ENCODE results near the gene PKP4.
"Not testable (repeated sequence)": the region's sequence is repeated elsewhere in the genome, so short reads cannot be mapped to it uniquely, and the experiment has no call there.

PKP4 gene

DNA sequence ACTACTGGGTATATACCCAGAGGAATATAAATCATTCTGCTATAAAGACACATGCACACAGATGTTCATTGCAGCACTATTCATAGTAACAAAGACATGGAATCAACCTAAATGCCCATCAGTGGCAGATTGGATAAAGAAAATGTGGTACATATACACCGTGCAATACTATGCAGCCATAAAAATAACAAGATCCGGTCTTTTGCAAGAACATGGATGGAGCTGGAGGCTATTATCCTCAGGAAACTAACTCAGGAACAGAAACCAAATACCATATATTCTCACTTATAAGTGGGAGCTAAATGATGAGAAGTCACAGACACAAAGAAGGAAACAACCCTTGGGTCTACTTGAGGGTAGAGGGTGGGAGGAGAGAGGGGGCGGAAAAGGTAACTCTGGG lies 16.5 kb downstream of the PKP4 start:
- not testable (repeated sequence) for DNase-seq (ENCODE audit: low read depth)

GRCh38 chr2:158473719-158474392 lies 17.1 kb downstream of the PKP4 start:
- no peak for DNase-seq (ENCODE audit: low read depth)

- not testable (repeated sequence) for DNase-seq (ENCODE audit: low read depth)
Observed at GRCh38 chr2:158474526-158475011, 17.8 kb downstream of the PKP4 start.

- no peak for DNase-seq (ENCODE audit: low read depth)
Observed at GRCh38 chr2:158477202-158477601, 20.4 kb downstream of the PKP4 start.

- no peak for DNase-seq (ENCODE audit: low read depth)
Observed at GRCh38 chr2:158478237-158478636, 21.5 kb downstream of the PKP4 start.

GRCh38 chr2:158478816-158479215 lies 22.1 kb downstream of the PKP4 start:
- no peak for DNase-seq (ENCODE audit: low read depth)

DNA sequence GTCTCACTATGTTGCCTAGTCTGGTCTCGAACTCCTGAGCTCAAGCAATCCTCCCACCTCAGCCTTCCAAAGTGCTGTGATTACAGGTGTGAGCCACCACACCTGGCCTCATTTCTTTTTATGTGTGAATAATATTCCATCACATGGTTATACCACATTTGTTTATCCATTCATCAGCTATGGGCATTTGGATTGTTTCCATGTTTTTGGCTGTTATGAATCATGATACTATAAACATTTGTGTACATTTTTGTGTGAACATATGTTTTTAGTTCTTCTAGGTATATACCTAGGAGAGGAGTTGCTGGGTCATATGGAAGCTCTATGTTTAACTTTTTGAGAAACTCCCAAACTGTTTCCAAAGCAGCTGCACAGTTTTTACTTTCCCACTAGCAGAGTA lies 24.4 kb downstream of the PKP4 start:
- DNase-seq (ENCODE audit: low read depth): no peak

DNA sequence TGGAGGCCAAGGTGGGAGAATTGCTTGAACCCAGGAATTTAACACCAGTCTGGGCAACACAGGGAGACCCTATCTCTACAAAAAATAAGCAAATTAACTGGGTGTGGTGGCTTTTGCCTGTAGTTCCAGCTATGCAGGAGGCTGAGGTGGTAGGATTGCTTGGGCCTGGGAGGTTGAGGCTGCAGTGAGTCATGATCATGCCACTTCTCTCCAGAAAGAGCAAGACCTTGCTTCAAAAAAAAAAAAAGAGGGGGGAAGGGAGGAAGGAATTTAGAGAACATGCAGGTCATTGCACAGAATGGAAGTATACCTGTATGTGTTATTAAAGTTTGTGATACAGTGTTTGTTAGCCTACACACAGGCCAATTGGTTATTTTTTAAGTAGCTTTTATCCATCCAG lies 25.8 kb downstream of the PKP4 start:
- no peak for DNase-seq (ENCODE audit: low read depth)

DNA sequence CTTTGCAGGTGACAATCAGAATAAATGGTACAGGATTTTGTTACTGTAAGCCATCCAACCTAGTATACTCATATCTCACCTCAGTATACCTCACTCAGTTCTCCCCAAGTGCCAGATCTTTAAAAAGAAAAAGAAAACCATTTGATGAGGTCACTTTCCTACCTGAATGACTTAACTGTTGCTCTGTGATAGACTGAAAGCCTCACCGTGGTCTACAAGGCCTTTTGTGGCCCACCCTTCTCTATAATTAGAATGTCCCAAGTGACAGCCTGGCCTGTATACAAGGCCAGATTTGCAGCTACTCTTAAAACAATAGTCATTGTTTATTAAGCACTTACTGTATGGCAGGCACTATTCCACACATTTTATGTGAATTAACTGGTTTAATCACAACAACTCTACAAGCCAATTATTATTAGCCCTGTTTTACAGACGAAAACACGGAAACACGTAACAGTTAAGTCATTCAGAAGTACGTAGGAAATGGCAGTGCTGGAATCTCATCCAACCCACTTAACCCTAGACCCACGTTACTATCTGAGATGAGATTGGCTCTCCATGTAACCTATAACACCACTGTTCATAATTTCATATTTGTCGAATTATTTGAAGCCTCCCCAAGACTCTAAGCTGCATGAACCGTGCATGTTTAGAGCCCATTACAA lies 28.3 kb downstream of the PKP4 start:
- DNase-seq (ENCODE audit: low read depth): no peak

GRCh38 chr2:158486150-158486969 lies 29.6 kb downstream of the PKP4 start:
- no peak for DNase-seq (ENCODE audit: low read depth)

DNA sequence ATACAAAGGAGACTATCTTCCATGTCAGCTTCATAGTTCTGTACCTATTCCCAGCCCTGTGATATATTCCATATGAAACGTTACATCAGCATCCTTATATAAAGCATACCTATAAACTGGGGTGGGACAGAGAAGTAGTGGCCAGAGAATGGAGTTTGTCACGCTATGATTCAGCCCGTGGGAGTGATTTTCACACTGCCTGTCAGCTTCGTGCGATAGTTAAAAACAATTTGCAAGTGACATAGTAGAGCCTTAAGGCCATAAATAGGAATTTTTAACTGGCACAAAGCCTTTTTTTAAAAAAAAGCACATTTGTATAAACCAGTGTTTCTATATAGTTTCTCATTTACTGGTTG lies 30.2 kb downstream of the PKP4 start:
- no peak for DNase-seq (ENCODE audit: low read depth)

- DNase-seq (ENCODE audit: low read depth): no peak
Observed at GRCh38 chr2:158487419-158487818, 30.7 kb downstream of the PKP4 start.

DNA sequence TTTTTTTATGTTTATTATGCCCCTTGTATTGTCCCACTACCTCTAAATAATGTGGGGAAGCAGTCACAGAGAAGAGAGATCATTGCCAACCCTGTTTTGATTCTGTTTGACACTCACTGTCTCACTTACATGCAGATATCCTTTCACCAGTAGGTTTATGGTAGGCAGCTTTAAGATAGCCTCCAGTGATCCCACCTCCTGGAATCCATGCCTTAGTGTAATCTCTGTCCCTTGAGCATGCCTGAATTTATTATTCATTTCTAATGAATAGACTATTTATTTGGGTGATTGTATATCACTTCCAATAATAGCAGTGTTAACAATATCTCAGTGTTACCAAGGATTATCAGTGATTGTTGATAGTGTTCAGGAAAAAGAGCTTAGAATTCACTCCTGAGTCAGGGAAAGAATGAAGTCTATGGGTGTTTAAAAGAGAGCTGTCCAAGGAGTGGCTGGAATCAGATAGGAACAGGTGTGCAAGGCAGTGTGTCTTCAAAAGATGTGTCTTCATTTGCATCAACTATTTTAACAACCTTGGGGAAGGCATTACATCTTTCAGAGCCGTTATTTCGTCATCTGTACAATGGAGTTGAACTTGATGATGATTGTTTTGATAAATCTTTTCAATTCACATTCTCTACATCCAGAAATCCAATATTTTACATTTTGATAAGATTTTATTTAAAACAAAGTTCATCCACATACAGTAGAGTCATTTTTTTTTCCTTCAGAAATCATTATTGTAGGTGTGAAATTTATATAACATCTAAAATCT lies 31.9 kb downstream of the PKP4 start:
- no peak for DNase-seq (ENCODE audit: low read depth)

GRCh38 chr2:158489366-158490112 lies 32.8 kb downstream of the PKP4 start:
- no peak for DNase-seq (ENCODE audit: low read depth)

- no peak for DNase-seq (ENCODE audit: low read depth)
Observed at GRCh38 chr2:158491072-158491471, 34.3 kb downstream of the PKP4 start.

GRCh38 chr2:158493458-158493857 lies 36.7 kb downstream of the PKP4 start:
- DNase-seq (ENCODE audit: low read depth): no peak

DNA sequence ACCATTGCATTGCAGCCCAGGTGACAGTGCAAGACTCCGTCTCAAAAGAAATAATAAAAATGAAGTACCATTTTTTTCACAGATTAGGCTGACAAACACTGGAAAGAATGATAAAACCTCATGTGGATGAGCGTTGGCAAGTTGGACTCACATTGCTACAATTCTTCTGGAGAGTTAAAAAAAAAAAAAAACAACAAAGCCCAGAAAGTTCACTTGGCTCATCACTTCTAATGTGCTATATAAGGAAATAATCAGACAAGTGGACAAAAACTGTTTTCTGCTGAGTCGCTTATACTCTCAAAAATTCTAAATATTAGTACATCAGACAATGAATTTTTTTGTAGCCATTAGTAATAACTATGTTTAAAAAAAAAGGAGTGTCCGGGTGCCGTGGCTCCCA lies 38.4 kb downstream of the PKP4 start:
- no peak for DNase-seq (ENCODE audit: low read depth)

DNA sequence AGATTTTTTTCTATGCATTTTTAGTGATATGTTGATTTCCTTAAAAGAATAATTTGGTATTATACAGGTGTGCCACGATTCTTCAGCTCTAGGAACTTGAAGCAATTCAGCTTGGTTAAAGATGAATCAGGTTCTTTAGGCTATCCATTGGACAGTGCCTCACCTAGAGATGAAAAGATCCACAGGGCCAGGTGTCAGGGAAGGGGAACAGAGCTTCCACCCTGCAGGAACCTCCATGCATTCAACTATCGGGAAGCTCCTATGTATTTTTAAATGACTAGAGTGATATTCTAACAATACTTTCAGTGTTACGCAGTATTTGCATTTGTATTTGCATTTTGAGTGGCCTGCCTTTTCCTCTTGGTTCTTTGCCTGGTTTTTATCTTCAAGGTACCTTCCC lies 40.2 kb downstream of the PKP4 start:
- DNase-seq (ENCODE audit: low read depth): no peak

DNA sequence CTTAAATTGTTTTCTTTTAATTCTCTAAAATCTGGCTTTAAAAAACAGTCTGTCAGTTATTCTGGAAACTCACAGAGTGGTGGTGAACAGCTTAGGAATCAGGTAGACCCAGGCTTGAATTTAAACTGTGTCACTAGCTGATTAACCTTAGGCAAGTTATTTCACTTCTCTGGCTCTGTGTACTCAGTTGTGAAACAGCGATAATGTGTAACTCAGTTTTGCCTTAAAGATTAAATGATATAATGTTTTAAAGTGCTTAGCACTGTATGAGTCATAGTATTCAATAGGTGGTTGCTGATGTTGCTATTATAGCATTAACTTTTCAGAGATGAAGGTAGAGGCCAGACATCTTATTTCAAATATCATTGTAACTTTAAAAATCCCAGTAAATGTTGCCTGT lies 40.7 kb downstream of the PKP4 start:
- DNase-seq (ENCODE audit: low read depth): no peak

GRCh38 chr2:158498043-158498748 lies 41.4 kb downstream of the PKP4 start:
- DNase-seq (ENCODE audit: low read depth): no peak

DNA sequence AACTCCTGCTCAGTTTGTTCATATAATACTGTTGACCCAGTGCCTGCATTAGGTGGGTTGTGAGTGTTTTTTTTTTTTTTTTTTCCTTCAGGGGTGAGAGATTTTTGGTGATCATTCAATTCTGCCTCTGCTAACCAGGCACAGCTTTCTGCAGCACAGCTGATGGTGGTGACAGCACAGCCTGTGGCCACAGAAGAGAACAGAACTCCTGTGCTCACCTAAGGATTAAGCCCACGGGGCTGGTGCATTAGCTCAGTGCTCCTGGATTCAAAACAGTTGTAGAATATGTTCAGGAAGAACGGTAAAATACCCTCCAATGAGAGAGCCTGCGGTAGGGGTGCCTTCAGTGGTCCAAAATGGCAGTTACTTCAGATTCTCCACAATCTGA lies 42.0 kb downstream of the PKP4 start:
- DNase-seq (ENCODE audit: low read depth): no peak
